B cell (primary cell): ENCODE results near the gene STAB1. TPM values are rescaled to one million over a fixed set of nuclear protein-coding genes. Genes with fewer than 3 reads are reported as not detected.

Experiments
- ATAC-seq: fragments of 200-7000 bp; cut with Tn5 transposase; one replicate; pipeline ENCODE4 v1.10.0; 2021; ENCODE audit warnings: low read depth, mild to moderate bottlenecking, moderate number of reproducible peaks, moderate library complexity
- CTCF ChIA-PET: fragments of 350-600 bp; sonication (Branson Sonifier 250); formaldehyde crosslinking; loops from one replicate; lab custom pipeline; 2021; ENCODE audit warnings: antibody characterized with exemption, inconsistent platforms; lab: Charles Lee
- POLR2A ChIA-PET: fragments of 350-600 bp; sonication (Branson Sonifier 250); formaldehyde crosslinking; loops from one replicate; lab custom pipeline; 2021; ENCODE audit warnings: antibody characterized with exemption; lab: Charles Lee
- DNase-seq: peaks from one replicate; pipeline ENCODE4 v3.0.0; 2013
- H2AFZ ChIP-seq: 2 replicates; pipeline ENCODE4 v1.6.1; 2012; ENCODE audit warnings: mild to moderate bottlenecking, low read depth, low read length; ENCODE audit not compliant: insufficient read depth, poor library complexity, severe bottlenecking
- H3K27ac ChIP-seq, 2 donors: 1 replicate in 1 of 2; 2 replicates in 1 of 2; pipeline ENCODE4 v1.5.1; 2012 to 2013; ENCODE audit warnings: low read length in 2 of 2, mild to moderate bottlenecking in 2 of 2, moderate library complexity in 1 of 2
- H3K27me3 ChIP-seq, 4 experiments: fragments of 200-600 bp in 1 of 4; sonication (generic) in 1 of 4; replicated peaks in 1 of 4; 1 replicate in 2 of 4; 2 replicates in 2 of 4; pipeline versions ENCODE4 v1.6.1 to v1.7.0; 2013 to 2016; ENCODE audit warnings: low read length in 3 of 4, mild to moderate bottlenecking in 2 of 4, mixed read lengths in 1 of 4, moderate library complexity in 1 of 4; ENCODE audit not compliant: insufficient read depth in 4 of 4, control insufficient read depth in 3 of 4; ENCODE audit errors: control extremely low read depth in 1 of 4
- H3K36me3 ChIP-seq, 2 experiments: replicated peaks in 1 of 2; 1 replicate in 1 of 2; 2 replicates in 1 of 2; pipeline versions ENCODE4 v1.6.1 to v1.7.1; 2013; ENCODE audit warnings: low read length in 1 of 2; ENCODE audit not compliant: insufficient read depth in 2 of 2, control insufficient read depth in 1 of 2; ENCODE audit errors: control extremely low read depth in 1 of 2, extremely low read depth in 1 of 2
- H3K4me1 ChIP-seq, 2 donors: fragments of 200-600 bp in 1 of 2; sonication (generic) in 1 of 2; 1 replicate in 1 of 2; 2 replicates in 1 of 2; pipeline versions ENCODE4 v1.5.1 to v1.6.1; 2013 to 2017; ENCODE audit warnings: low read length in 2 of 2; ENCODE audit not compliant: control insufficient read depth in 2 of 2, insufficient read depth in 2 of 2
- H3K4me2 ChIP-seq: replicated peaks from 2 replicates; pipeline ENCODE3; 2012; ENCODE audit warnings: mild to moderate bottlenecking, low read depth, low read length; ENCODE audit not compliant: poor library complexity, severe bottlenecking
- H3K4me3 ChIP-seq, 5 experiments: fragments of 200-600 bp in 1 of 5; sonication (generic) in 1 of 5; 1 replicate in 3 of 5; 2 replicates in 2 of 5; pipeline versions ENCODE4 v1.5.1 to v1.7.0; 2011 to 2016; ENCODE audit warnings: low read length in 4 of 5, mild to moderate bottlenecking in 4 of 5, low read depth in 2 of 5, control low read depth in 1 of 5, moderate library complexity in 1 of 5; ENCODE audit not compliant: insufficient read depth in 1 of 5; ENCODE audit errors: control extremely low read depth in 1 of 5, extremely low read depth in 1 of 5
- H3K79me2 ChIP-seq: fragments of 200-600 bp; sonication (generic); one replicate; pipeline ENCODE4 v1.6.0; 2016; ENCODE audit warnings: low read length; ENCODE audit not compliant: control insufficient read depth, insufficient read depth
- H3K9ac ChIP-seq: fragments of 200-600 bp; sonication (generic); 2 replicates; pipeline ENCODE4 v1.6.1; 2017; ENCODE audit warnings: mild to moderate bottlenecking, low read length, moderate library complexity
- H3K9me3 ChIP-seq, 3 donors: one replicate each; pipeline versions ENCODE4 v1.6.1 to v1.7.1; 2013; ENCODE audit warnings: low read length in 2 of 3; ENCODE audit not compliant: control insufficient read depth in 2 of 3, insufficient read depth in 1 of 3; ENCODE audit errors: control extremely low read depth in 1 of 3
- H4K20me1 ChIP-seq: 2 replicates; pipeline ENCODE4 v1.6.0; 2012; ENCODE audit warnings: mild to moderate bottlenecking, low read length; ENCODE audit not compliant: insufficient read depth, control insufficient read depth, poor library complexity, severe bottlenecking
- H3K27ac Mint-ChIP-seq: one replicate; pipeline ENCODE4 v1.8.0; 2021; ENCODE audit warnings: mixed read lengths
- H3K27me3 Mint-ChIP-seq: one replicate; pipeline ENCODE4 v1.8.0; 2021; ENCODE audit warnings: mixed read lengths
- H3K4me1 Mint-ChIP-seq: one replicate; pipeline ENCODE4 v1.8.0; 2021; ENCODE audit warnings: mixed read lengths
- H3K4me3 Mint-ChIP-seq: one replicate; pipeline ENCODE4 v1.8.0; 2021; ENCODE audit warnings: mixed read lengths
- H3K9me3 Mint-ChIP-seq: one replicate; pipeline ENCODE4 v1.8.0; 2022; ENCODE audit warnings: mixed read lengths; ENCODE audit not compliant: insufficient read depth
- EZH2 ChIP-seq: IDR thresholded peaks from 2 replicates; pipeline ENCODE4 v1.6.1; 2012; ENCODE audit warnings: borderline replicate concordance, low read depth, mild to moderate bottlenecking, moderate library complexity, low read length; ENCODE audit not compliant: insufficient read depth, poor library complexity, severe bottlenecking
- WGBS: methylation state at CpG from one replicate; pipeline ENCODE4 v1.1.5; 2013; ENCODE audit warnings: missing lambda C conversion rate; ENCODE audit not compliant: insufficient coverage; 5-methylcytosine and 5-hydroxymethylcytosine counted together
- intact Hi-C: fragments of 100-400 bp; cut with micrococcal nuclease; formaldehyde crosslinking; loops from one replicate; pipeline ENCODE4 v1.10.0; 2022
- polyA plus RNA-seq: library from polyadenylated mRNA; depleted of rRNA; stranded (reverse); fragments of >200 nt; gene quantifications from 2 replicates; pipeline ENCODE4 v1.2.3, GENCODE V29; 2012
- total RNA-seq, 2 donors: library from RNA; stranded (reverse); fragments of 120-200 nt in 1 of 2; gene quantifications; 1 replicate in 1 of 2; 2 replicates in 1 of 2; pipeline versions ENCODE4 v1.2.3 to v1.2.4, GENCODE V29; 2013 to 2022
- TF ChIP-seq, protein P1 (sequence below): fragments of 200-600 bp; IDR thresholded peaks from one replicate; pipeline ENCODE4 v1.8.0; 2022; ENCODE audit warnings: antibody characterized with exemption, mild to moderate bottlenecking

Gene STAB1
- total and polyA plus RNA-seq, 2 donors (not counting 1 experiment from before 2014, with no cell fraction given): 3.8 to 4.5 TPM

DNA sequence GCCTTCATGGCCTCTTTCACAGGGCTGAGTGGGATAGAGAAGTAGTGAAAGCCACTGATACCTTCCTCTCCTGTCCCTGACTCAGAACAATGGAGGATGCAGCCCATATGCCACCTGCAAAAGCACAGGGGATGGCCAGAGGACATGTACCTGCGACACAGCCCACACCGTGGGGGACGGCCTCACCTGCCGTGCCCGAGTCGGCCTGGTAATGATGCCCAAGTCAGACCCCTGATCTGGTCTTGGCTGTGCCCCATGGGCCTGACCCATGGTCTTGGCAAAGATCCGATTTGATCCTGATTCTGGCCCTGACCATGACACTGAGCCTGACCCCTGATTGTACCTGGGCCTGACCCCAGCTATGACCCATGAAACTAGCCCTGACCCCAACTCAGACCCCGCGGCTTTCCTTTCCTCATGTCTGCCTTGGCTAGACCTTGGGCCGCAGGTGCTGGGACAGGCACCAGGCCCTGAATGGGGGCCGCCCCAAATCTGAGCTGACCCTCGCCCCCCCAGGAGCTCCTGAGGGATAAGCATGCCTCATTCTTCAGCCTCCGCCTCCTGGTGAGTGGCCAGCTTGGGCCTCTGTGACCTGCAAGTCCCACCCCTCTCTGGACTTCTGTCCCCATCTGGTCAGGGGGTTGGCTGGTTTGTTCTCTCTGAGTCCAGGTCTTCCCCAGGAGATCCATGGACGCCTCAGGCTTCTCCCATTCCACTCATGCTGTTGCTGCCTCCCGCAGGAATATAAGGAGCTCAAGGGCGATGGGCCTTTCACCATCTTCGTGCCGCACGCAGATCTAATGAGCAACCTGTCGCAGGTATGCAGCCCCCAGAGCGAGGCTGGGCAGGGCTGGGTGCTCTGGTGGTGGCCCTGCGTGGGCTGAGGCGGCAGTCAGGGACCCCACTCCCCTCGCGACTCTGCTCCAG is 22.9 kb downstream of the STAB1 start:
- Mint-ChIP-seq H3K9me3 (no peaks in the 10 kb centered on the region), H3K27ac (no peak overlapping the region), H3K4me1 (no peaks in the 10 kb centered on the region), H3K27me3 (no peaks in the 10 kb centered on the region), H3K4me3 (no peak overlapping the region)
- H3K4me1 ChIP-seq: no peaks in the 10 kb centered on the region
- TF ChIP-seq, protein P1, sequence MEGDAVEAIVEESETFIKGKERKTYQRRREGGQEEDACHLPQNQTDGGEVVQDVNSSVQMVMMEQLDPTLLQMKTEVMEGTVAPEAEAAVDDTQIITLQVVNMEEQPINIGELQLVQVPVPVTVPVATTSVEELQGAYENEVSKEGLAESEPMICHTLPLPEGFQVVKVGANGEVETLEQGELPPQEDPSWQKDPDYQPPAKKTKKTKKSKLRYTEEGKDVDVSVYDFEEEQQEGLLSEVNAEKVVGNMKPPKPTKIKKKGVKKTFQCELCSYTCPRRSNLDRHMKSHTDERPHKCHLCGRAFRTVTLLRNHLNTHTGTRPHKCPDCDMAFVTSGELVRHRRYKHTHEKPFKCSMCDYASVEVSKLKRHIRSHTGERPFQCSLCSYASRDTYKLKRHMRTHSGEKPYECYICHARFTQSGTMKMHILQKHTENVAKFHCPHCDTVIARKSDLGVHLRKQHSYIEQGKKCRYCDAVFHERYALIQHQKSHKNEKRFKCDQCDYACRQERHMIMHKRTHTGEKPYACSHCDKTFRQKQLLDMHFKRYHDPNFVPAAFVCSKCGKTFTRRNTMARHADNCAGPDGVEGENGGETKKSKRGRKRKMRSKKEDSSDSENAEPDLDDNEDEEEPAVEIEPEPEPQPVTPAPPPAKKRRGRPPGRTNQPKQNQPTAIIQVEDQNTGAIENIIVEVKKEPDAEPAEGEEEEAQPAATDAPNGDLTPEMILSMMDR: no peak
- no peak for TF ChIP-seq EZH2
- no peaks in the 10 kb centered on the region for H3K9me3 ChIP-seq
- no peaks in the 10 kb centered on the region for H4K20me1 ChIP-seq
- no peak overlapping the region for H3K27ac ChIP-seq
- H3K4me3 ChIP-seq: no peak overlapping the region
- no peaks in the 10 kb centered on the region for H3K79me2 ChIP-seq
- CTCF ChIA-PET: interaction anchor here (0.6 kb wide), 1 partner anchor 27 kb away, joined by 3 read pairs; no protein-coding TSS in a partner anchor
- intact Hi-C loops: no loop called here
- DNase-seq (no peak), ATAC-seq (no peak)
- no peak overlapping the region for H3K9ac ChIP-seq
- no peak overlapping the region for H3K4me2 ChIP-seq
- WGBS: 91% methylated on average over 25 of the region's 25 CpGs
- H3K27me3 ChIP-seq: no peaks in the 10 kb centered on the region
- no peak overlapping the region for H2AFZ ChIP-seq
- POLR2A ChIA-PET: no interaction called here
- no peaks in the 10 kb centered on the region for H3K36me3 ChIP-seq

GRCh38 chr3:52518723-52519444 is 23.7 kb downstream of the STAB1 start:
- Mint-ChIP-seq H3K9me3 (no peaks in the 10 kb centered on the region), H3K4me1 (no peaks in the 10 kb centered on the region), H3K27me3 (no peaks in the 10 kb centered on the region), H3K4me3 (no peak overlapping the region), H3K27ac (no peak overlapping the region)
- Histone ChIP-seq H3K4me1 (no peaks in the 10 kb centered on the region), H3K4me3 (no peak overlapping the region), H4K20me1 (no peaks in the 10 kb centered on the region), H3K27ac (no peak overlapping the region), H3K9ac (no peak overlapping the region), H3K36me3 (no peaks in the 10 kb centered on the region), H3K79me2 (no peaks in the 10 kb centered on the region), H2AFZ (no peak overlapping the region), H3K4me2 (no peak overlapping the region), H3K9me3 (no peaks in the 10 kb centered on the region), H3K27me3 (no peaks in the 10 kb centered on the region)
- DNase-seq: no peak
- POLR2A ChIA-PET: no interaction called here
- CTCF ChIA-PET: no interaction called here
- no peak for ATAC-seq
- WGBS: 91% methylated on average over 44 of the region's 50 CpGs
- TF ChIP-seq, protein P1: no peak
- no peak for TF ChIP-seq EZH2
- intact Hi-C loops: no loop called here
